OCI-LY7 (cell line): Measurements from ENCODE around the gene TRAF5. TPM values are rescaled to one million over a fixed set of nuclear protein-coding genes. Genes with fewer than 3 reads are reported as not detected.

Source experiments
- BruUV-seq: library from RNA; stranded (reverse); fragments of 400-500 nt; replicated peaks from 2 replicates; lab custom pipeline; 2021; lab: Mats Ljungman, UMichigan
- CTCF ChIA-PET: fragments of 300-600 bp; sonication (Branson Sonifier 250); formaldehyde crosslinking; loops from one replicate; lab custom pipeline; 2022; ENCODE audit warnings: antibody characterized with exemption; ENCODE audit not compliant: unreplicated experiment; lab: Charles Lee
- POLR2A ChIA-PET: fragments of 300-600 bp; sonication (Branson Sonifier 250); formaldehyde crosslinking; loops from one replicate; lab custom pipeline; 2022; ENCODE audit warnings: antibody characterized with exemption; lab: Charles Lee
- DNase-seq: peaks from one replicate; pipeline ENCODE4 v3.0.0-alpha.2; 2015; ENCODE audit warnings: low spot score
- H2AFZ ChIP-seq: fragments of 200-600 bp; sonication (generic), shearing (Covaris generic); 2 replicates; pipeline ENCODE4 v1.6.1; 2014; ENCODE audit warnings: mild to moderate bottlenecking, antibody characterized with exemption, low read length, moderate library complexity
- H3K27ac ChIP-seq: fragments of 200-600 bp; sonication (generic); 2 replicates; pipeline ENCODE4 v1.5.1; 2014; ENCODE audit warnings: mixed run types, low read depth, mild to moderate bottlenecking, moderate library complexity, low read length, inconsistent platforms; ENCODE audit not compliant: poor library complexity, severe bottlenecking
- H3K36me3 ChIP-seq: fragments of 200-600 bp; sonication (generic); 2 replicates; pipeline ENCODE4 v1.6.1; 2014; ENCODE audit warnings: mild to moderate bottlenecking, antibody characterized with exemption, low read length, moderate library complexity, mixed read lengths; ENCODE audit not compliant: insufficient read depth
- H3K4me1 ChIP-seq: fragments of 200-600 bp; sonication (generic); 2 replicates; pipeline ENCODE4 v1.5.1; 2014; ENCODE audit warnings: mild to moderate bottlenecking, low read length; ENCODE audit not compliant: insufficient read depth, poor library complexity, severe bottlenecking
- H3K4me2 ChIP-seq: fragments of 200-600 bp; sonication (generic); 2 replicates; pipeline ENCODE4 v1.6.1; 2014; ENCODE audit warnings: mild to moderate bottlenecking, low read length
- H3K4me3 ChIP-seq: fragments of 200-600 bp; sonication (generic); 2 replicates; pipeline ENCODE4 v1.5.1; 2014; ENCODE audit warnings: mild to moderate bottlenecking, low read depth, low read length; ENCODE audit not compliant: poor library complexity, severe bottlenecking
- H3K79me2 ChIP-seq: fragments of 200-600 bp; sonication (generic); 2 replicates; pipeline ENCODE4 v1.6.1; 2016; ENCODE audit warnings: low read depth, mild to moderate bottlenecking, low read length, moderate library complexity, mixed read lengths; ENCODE audit not compliant: insufficient read depth
- H3K9me2 ChIP-seq: fragments of 200-600 bp; sonication (generic); 2 replicates; pipeline ENCODE4 v1.6.1; 2016; ENCODE audit warnings: mild to moderate bottlenecking, low read length, mixed read lengths; ENCODE audit not compliant: insufficient read depth
- H3K9me3 ChIP-seq: fragments of 200-600 bp; sonication (generic); 2 replicates; pipeline ENCODE4 v1.6.1; 2014; ENCODE audit warnings: mild to moderate bottlenecking, mixed run types, low read length, mixed read lengths
- H4K20me1 ChIP-seq: fragments of 200-600 bp; sonication (generic); 2 replicates; pipeline ENCODE4 v1.6.1; 2014; ENCODE audit warnings: mild to moderate bottlenecking, antibody characterized with exemption, low read length, moderate library complexity, mixed read lengths; ENCODE audit not compliant: insufficient read depth
- EZH2phosphoT487 ChIP-seq: fragments of 200-600 bp; sonication (generic); IDR thresholded peaks from 2 replicates; pipeline ENCODE4 v1.6.1; 2018; ENCODE audit warnings: low read depth, borderline replicate concordance, mild to moderate bottlenecking, mixed run types, antibody characterized with exemption, low read length, moderate library complexity, mixed read lengths
- intact Hi-C: fragments of 100-400 bp; cut with micrococcal nuclease; formaldehyde crosslinking; loops from one replicate; pipeline ENCODE4 v1.10.0; 2022; ENCODE audit not compliant: unreplicated experiment
- total RNA-seq, 2 experiments: library from RNA; depleted of rRNA in 1 of 2; stranded (reverse); fragments of >200 nt in 1 of 2; shearing (Covaris generic) in 1 of 2; gene quantifications; 2 replicates each; pipeline ENCODE4 v1.2.3, GENCODE V29; 2014 to 2022
- TF ChIP-seq, protein P1 (sequence below): fragments of 200-600 bp; sonication (generic); conservative IDR thresholded peaks from 2 replicates; pipeline ENCODE4 v1.5.1; 2014; ENCODE audit warnings: mild to moderate bottlenecking, antibody characterized with exemption, low read length, moderate library complexity, mixed read lengths

TRAF5 gene
- total RNA-seq, 2 experiments from 2014 or later, result 24.2 to 54.4 TPM

DNA sequence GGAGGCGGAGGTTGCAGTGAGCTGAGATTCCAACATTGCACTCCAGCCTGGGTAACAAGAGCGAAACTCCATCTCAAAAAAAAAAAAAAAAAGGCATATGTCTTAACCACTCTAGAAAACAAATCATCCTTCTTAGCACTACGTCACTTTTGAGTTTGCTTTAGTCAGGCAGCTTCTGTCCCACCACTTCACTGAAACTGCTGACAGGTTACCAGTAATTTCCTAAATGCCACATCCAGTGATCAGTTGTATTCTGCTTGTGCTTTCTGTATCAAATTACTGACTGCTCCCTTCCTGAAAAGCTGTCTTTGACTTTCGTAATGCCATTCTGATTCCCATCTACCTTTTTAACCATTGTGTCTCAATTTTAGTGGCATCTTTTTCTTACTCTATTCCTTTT is 45.7 kb upstream of the TRAF5 start:
- Histone ChIP-seq H4K20me1 (no peaks in the 10 kb centered on the region), H3K4me2 (no peak overlapping the region), H3K4me3 (no peak overlapping the region), H3K9me3 (no peaks in the 10 kb centered on the region), H2AFZ (no peak overlapping the region), H3K27ac (no peak overlapping the region), H3K9me2 (no peaks in the 10 kb centered on the region), H3K36me3 (peaks cover 82% of the 10 kb centered on the region), H3K79me2 (no peaks in the 10 kb centered on the region; the same call in 1 of the 2 replicates), H3K4me1 (no peaks in the 10 kb centered on the region)
- DNase-seq, result no peak
- no peak for TF ChIP-seq EZH2phosphoT487
- TF ChIP-seq, protein P1, sequence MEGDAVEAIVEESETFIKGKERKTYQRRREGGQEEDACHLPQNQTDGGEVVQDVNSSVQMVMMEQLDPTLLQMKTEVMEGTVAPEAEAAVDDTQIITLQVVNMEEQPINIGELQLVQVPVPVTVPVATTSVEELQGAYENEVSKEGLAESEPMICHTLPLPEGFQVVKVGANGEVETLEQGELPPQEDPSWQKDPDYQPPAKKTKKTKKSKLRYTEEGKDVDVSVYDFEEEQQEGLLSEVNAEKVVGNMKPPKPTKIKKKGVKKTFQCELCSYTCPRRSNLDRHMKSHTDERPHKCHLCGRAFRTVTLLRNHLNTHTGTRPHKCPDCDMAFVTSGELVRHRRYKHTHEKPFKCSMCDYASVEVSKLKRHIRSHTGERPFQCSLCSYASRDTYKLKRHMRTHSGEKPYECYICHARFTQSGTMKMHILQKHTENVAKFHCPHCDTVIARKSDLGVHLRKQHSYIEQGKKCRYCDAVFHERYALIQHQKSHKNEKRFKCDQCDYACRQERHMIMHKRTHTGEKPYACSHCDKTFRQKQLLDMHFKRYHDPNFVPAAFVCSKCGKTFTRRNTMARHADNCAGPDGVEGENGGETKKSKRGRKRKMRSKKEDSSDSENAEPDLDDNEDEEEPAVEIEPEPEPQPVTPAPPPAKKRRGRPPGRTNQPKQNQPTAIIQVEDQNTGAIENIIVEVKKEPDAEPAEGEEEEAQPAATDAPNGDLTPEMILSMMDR, result no peak
- intact Hi-C loops, result no loop called here
- ChIA-PET CTCF (no interaction called here), POLR2A (interaction anchor here (0.7 to 1.0 kb wide), 4 partner anchors 10 to 1886 kb away, joined by 3 read pairs; no protein-coding TSS in a partner anchor)
- no TSS peak for BruUV-seq

DNA sequence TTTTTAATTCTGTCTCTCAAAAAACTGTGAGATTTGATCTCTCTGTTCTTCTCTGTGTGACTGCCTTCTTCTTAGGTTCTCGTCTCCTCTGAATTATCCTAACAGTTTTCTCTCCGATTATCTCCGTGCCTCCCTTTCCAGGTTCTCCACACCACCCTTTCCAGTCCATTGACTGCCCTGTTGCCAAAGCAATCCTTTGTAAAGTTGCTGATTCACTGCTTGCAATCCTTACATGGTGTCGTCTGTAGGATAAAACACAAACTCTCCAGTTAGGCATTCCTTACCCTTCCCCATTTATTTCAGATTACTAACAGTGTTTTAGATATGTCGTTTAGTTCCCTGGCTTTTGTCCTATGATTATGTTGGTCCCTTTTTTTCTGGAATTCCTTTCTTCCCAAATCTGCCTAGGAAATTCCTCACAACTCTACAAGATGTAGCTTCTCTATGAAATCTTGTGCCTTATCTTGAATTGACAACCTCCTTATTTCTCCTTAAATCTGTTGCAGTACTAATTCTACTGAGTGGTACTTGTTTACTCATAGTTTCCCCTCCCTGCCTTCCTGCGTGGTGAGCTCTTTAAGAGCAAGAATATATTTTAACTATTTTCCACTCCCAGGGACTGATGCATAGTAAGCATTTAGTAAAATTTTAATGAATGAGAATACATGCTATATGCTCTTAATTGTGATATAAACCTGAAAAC is 45.2 kb upstream of the TRAF5 start:
- Histone ChIP-seq H3K27ac (no peak overlapping the region), H3K9me3 (no peaks in the 10 kb centered on the region), H3K4me1 (peaks cover under 1% of the 10 kb centered on the region), H4K20me1 (no peaks in the 10 kb centered on the region), H2AFZ (no peak overlapping the region), H3K36me3 (peaks cover 82% of the 10 kb centered on the region), H3K9me2 (no peaks in the 10 kb centered on the region), H3K4me3 (no peak overlapping the region), H3K79me2 (no peaks in the 10 kb centered on the region; the same call in 1 of the 2 replicates), H3K4me2 (no peak overlapping the region)
- intact Hi-C loops, result no loop called here
- POLR2A ChIA-PET, result interaction anchor here (0.7 to 1.2 kb wide), 5 partner anchors 8 to 1885 kb away, joined by 3 to 5 read pairs (median 3); no protein-coding TSS in a partner anchor
- CTCF ChIA-PET, result no interaction called here
- no TSS peak for BruUV-seq
- TF ChIP-seq, protein P1, result no peak
- TF ChIP-seq EZH2phosphoT487, result no peak
- DNase-seq, result no peak

DNA sequence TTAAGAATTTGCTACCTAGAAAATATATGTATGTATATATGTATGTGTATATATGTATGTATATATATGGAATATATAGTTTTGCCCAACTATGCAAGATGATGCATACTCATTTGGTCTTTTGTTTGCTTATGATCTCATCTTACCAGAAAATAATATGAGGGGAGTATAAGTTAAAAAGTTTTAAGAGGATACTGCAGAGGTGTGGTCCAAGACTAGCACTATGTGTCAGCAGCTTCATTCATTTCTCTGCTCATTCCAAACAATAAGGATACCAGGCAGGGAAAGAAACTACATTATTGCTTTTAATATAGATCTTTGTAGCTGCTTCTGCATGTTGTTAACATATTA is 44.6 kb upstream of the TRAF5 start:
- DNase-seq, result no peak
- Histone ChIP-seq H3K9me3 (no peaks in the 10 kb centered on the region), H3K4me1 (peaks cover 5% of the 10 kb centered on the region), H2AFZ (no peak overlapping the region), H3K9me2 (no peaks in the 10 kb centered on the region), H3K79me2 (no peaks in the 10 kb centered on the region; the same call in 1 of the 2 replicates), H3K4me3 (no peak overlapping the region), H3K36me3 (peaks cover 85% of the 10 kb centered on the region), H4K20me1 (no peaks in the 10 kb centered on the region), H3K27ac (no peak overlapping the region), H3K4me2 (no peak overlapping the region)
- TF ChIP-seq, protein P1, result no peak
- no peak for TF ChIP-seq EZH2phosphoT487
- intact Hi-C loops, result no loop called here
- BruUV-seq, result no TSS peak
- CTCF ChIA-PET, result no interaction called here
- POLR2A ChIA-PET, result interaction anchor here (0.9 to 1.2 kb wide), 4 partner anchors 9 to 20 kb away, joined by 3 to 5 read pairs (median 4); no protein-coding TSS in a partner anchor
